Panc1 (cell line): ENCODE measurements around the gene PNPLA2.

Experiments
- POLR2AphosphoS5 ChIP-seq: IDR thresholded peaks from 2 replicates; pipeline ENCODE4 v1.6.1; 2012; ENCODE audit warnings: mild to moderate bottlenecking, low read depth, low read length, moderate library complexity
- REST ChIP-seq, 2 experiments: IDR thresholded peaks; 2 replicates each; pipeline ENCODE4 v1.6.1; 2011 to 2012; ENCODE audit warnings: low read depth in 2 of 2, control low read depth in 1 of 2, low read length in 1 of 2, mild to moderate bottlenecking in 1 of 2, moderate library complexity in 1 of 2; ENCODE audit not compliant: insufficient read depth in 1 of 2
- SIN3A ChIP-seq: IDR thresholded peaks from 2 replicates; pipeline ENCODE4 v1.6.1; 2012; ENCODE audit warnings: low read depth, mild to moderate bottlenecking, low read length, moderate library complexity, borderline replicate concordance; ENCODE audit not compliant: insufficient read depth
- TCF7L2 ChIP-seq: IDR thresholded peaks from 2 replicates; pipeline ENCODE4 v1.6.1; 2011; ENCODE audit warnings: mild to moderate bottlenecking, low read depth, low read length, inconsistent platforms
- TF ChIP-seq, protein P1 (sequence below): fragments of 450-650 bp; IDR thresholded peaks from 2 replicates; pipeline ENCODE4 v1.5.1; 2017; ENCODE audit warnings: mild to moderate bottlenecking

DNA sequence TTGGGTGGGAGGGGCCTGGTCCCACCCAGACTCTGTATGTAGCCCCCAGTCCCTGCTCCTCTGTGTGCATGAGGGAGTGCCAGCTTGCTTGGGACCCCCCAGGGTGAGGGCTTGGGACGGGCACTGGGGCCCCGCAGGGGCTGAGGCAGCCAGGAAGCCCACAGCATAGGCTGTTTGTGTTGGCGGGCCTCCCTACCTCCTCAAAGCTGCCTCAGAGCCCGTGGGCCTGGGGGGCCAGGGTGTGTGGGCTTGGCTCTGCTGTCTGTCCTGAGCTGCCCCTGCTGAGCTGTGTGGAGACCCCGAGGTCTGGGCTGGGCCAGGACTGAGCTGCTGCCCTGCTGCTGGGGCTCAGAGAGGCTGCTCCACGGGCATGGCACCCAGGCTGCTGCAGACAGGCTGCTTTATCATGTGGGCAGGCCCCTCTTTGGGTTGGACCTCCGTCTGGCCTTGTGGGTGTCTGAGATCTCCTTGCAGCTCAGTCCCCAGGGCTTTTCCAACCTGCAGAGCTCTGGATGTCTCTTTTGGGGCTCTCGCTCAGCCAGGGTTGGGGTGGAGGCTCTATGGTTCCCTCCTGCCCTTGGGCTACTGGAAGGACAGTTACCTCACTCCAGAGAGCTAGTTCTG is 27.3 kb downstream of the PNPLA2 start:
- TF ChIP-seq, protein P1, sequence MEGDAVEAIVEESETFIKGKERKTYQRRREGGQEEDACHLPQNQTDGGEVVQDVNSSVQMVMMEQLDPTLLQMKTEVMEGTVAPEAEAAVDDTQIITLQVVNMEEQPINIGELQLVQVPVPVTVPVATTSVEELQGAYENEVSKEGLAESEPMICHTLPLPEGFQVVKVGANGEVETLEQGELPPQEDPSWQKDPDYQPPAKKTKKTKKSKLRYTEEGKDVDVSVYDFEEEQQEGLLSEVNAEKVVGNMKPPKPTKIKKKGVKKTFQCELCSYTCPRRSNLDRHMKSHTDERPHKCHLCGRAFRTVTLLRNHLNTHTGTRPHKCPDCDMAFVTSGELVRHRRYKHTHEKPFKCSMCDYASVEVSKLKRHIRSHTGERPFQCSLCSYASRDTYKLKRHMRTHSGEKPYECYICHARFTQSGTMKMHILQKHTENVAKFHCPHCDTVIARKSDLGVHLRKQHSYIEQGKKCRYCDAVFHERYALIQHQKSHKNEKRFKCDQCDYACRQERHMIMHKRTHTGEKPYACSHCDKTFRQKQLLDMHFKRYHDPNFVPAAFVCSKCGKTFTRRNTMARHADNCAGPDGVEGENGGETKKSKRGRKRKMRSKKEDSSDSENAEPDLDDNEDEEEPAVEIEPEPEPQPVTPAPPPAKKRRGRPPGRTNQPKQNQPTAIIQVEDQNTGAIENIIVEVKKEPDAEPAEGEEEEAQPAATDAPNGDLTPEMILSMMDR, result no peak
- TF ChIP-seq POLR2AphosphoS5 (peak; percentile 15), TCF7L2 (no peak), SIN3A (no peak), REST (IDR thresholded peaks at IDR 0.05; ENCODE audit: insufficient read depth in 1 of 2, low read depth in 2 of 2, low read length in 1 of 2) (no peak)
